ENCODE data around the gene ZFYVE16.
"Not testable (repeated sequence)": the region's sequence is repeated elsewhere in the genome, so short reads cannot be mapped to it uniquely, and the experiment has no call there.

Gene ZFYVE16

GRCh38 chr5:80417973-80418372, 10.1 kb downstream of the ZFYVE16 start:
- TF ChIP-seq, protein P1, sequence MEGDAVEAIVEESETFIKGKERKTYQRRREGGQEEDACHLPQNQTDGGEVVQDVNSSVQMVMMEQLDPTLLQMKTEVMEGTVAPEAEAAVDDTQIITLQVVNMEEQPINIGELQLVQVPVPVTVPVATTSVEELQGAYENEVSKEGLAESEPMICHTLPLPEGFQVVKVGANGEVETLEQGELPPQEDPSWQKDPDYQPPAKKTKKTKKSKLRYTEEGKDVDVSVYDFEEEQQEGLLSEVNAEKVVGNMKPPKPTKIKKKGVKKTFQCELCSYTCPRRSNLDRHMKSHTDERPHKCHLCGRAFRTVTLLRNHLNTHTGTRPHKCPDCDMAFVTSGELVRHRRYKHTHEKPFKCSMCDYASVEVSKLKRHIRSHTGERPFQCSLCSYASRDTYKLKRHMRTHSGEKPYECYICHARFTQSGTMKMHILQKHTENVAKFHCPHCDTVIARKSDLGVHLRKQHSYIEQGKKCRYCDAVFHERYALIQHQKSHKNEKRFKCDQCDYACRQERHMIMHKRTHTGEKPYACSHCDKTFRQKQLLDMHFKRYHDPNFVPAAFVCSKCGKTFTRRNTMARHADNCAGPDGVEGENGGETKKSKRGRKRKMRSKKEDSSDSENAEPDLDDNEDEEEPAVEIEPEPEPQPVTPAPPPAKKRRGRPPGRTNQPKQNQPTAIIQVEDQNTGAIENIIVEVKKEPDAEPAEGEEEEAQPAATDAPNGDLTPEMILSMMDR (conservative IDR thresholded peaks at IDR 0.05) = no peak
- no peak overlapping the region for H3K27ac ChIP-seq

- H3K27ac ChIP-seq = not testable (repeated sequence)
These were observed 16.5 kb downstream of the ZFYVE16 start for GRCh38 chr5:80424365-80424764.

DNA sequence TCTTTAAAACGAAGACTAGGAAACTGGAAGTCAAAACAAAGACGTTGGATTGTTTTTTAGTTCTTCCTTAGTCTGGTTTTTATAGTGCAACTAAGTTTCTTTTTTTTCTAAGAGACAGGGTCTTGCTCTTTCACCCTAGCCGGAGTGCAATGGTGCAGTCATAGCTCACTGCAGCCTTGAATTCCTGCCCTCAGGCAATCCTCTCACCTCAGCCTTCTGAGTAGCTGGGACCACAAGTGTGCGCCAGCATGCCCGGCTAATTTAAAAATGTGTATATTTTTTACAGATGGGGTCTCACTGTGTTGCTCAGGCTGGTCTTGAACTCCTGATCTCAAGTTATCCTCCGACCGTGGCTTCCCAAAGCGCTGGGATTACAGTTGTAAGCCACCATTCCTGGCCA, 27.6 kb downstream of the ZFYVE16 start:
- H3K27ac ChIP-seq = no peak overlapping the region
- TF ChIP-seq, protein P1 (conservative IDR thresholded peaks at IDR 0.05) = no peak

DNA sequence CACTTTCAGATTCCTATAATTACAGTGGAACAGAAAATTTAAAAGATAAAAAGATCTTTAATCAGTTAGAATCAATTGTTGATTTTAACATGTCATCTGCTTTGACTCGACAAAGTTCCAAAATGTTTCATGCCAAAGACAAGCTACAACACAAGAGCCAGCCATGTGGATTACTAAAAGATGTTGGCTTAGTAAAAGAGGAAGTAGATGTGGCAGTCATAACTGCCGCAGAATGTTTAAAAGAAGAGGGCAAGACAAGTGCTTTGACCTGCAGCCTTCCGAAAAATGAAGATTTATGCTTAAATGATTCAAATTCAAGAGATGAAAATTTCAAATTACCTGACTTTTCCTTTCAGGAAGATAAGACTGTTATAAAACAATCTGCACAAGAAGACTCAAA, 29.5 kb downstream of the ZFYVE16 start:
- H3K27ac ChIP-seq = no peak overlapping the region
- TF ChIP-seq, protein P1 (conservative IDR thresholded peaks at IDR 0.05) = no peak

DNA sequence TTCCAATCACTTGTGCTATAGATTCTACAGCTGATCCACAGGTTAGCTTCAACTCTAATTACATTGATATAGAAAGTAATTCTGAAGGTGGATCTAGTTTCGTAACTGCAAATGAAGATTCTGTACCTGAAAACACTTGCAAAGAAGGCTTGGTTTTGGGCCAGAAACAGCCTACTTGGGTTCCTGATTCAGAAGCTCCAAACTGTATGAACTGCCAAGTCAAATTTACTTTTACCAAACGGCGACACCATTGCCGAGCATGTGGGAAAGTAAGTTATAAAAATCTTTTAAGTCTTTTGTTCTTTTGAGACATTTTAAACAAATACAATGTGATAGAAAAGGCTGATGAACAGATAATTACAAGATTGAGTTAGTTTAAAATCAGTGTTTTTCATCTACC, 30.9 kb downstream of the ZFYVE16 start:
- TF ChIP-seq, protein P1 (conservative IDR thresholded peaks at IDR 0.05) = no peak
- no peak overlapping the region for H3K27ac ChIP-seq

- no peak overlapping the region for H3K27ac ChIP-seq
- TF ChIP-seq, protein P1 (conservative IDR thresholded peaks at IDR 0.05) = no peak
These were observed 31.3 kb downstream of the ZFYVE16 start for GRCh38 chr5:80439213-80439612.

DNA sequence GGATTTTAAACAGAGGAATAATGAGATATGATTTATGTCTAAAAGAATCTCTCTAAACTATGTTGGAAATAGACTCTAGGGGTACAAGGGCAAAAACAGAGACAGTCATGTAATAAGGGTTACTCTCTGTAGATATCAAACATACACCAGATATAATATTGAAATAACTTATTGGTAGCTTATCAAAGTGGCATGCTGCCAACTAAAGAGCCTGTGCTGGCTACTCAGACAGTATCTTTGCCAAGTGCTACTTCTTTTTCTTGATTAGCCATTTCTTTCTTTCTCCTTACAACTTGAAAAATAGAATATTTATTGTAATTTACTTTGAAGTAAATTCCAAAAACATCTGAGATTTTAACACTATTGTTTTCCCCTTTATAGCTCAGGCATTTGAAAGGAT, 34.9 kb downstream of the ZFYVE16 start:
- TF ChIP-seq, protein P1 (conservative IDR thresholded peaks at IDR 0.05) = no peak

GRCh38 chr5:80453366-80453765, 45.5 kb downstream of the ZFYVE16 start:
- TF ChIP-seq, protein P1 (conservative IDR thresholded peaks at IDR 0.05) = no peak
- H3K27ac ChIP-seq = no peak overlapping the region

More for the DNA sequence above, 34.9 kb downstream of the ZFYVE16 start:
- H3K27ac ChIP-seq = no peak overlapping the region

Measured in VCaP (cell line).